SU-DHL-6 (cell line): ENCODE results near the gene ING1.

Experiments used
- H2AFZ ChIP-seq: fragments of 200-600 bp; sonication (generic); 2 replicates; pipeline ENCODE4 v1.6.1; 2014; ENCODE audit warnings: low read depth, mild to moderate bottlenecking, moderate library complexity, mixed read lengths, antibody characterized with exemption, low read length; ENCODE audit not compliant: severe bottlenecking
- H3F3A ChIP-seq: fragments of 200-600 bp; shearing (Covaris generic); 2 replicates; pipeline ENCODE4 v1.6.0; 2016; ENCODE audit warnings: antibody characterized with exemption, mild to moderate bottlenecking; ENCODE audit not compliant: insufficient read depth
- H3K27ac ChIP-seq: fragments of 200-600 bp; sonication (generic); 2 replicates; pipeline ENCODE4 v1.5.1; 2016; ENCODE audit warnings: low read depth, mild to moderate bottlenecking, low read length, moderate library complexity, mixed read lengths
- H3K27me3 ChIP-seq: fragments of 200-600 bp; sonication (generic), shearing (Covaris generic); 2 replicates; pipeline ENCODE4 v1.6.0; 2014; ENCODE audit warnings: mild to moderate bottlenecking, low read length
- H3K36me3 ChIP-seq: fragments of 200-600 bp; sonication (generic); 2 replicates; pipeline ENCODE4 v1.6.1; 2014; ENCODE audit warnings: mild to moderate bottlenecking, low read length, mixed read lengths
- H3K4me2 ChIP-seq: fragments of 300-600, 200-600 bp; shearing (Covaris generic), sonication (generic); 2 replicates; pipeline ENCODE4 v1.6.0; 2014; ENCODE audit warnings: low read length, low read depth, mild to moderate bottlenecking; ENCODE audit not compliant: poor library complexity, severe bottlenecking
- H3K4me3 ChIP-seq: fragments of 200-600 bp; sonication (generic); 2 replicates; pipeline ENCODE4 v1.5.1; 2014; ENCODE audit warnings: antibody characterized with exemption, low read length, mild to moderate bottlenecking, mixed read lengths; ENCODE audit not compliant: insufficient read depth, poor library complexity, severe bottlenecking
- H3K79me2 ChIP-seq: fragments of 200-600 bp; sonication (generic); 2 replicates; pipeline ENCODE4 v1.6.1; 2014; ENCODE audit warnings: mild to moderate bottlenecking, low read length, moderate library complexity; ENCODE audit not compliant: insufficient read depth
- H3K9ac ChIP-seq: fragments of 200-600 bp; sonication (generic); 2 replicates; pipeline ENCODE4 v1.7.0; 2014; ENCODE audit warnings: mild to moderate bottlenecking, low read length
- H3K9me2 ChIP-seq: fragments of 200-600 bp; sonication (generic); replicated peaks from 2 replicates; pipeline ENCODE4 v1.6.1; 2014; ENCODE audit warnings: low read length; ENCODE audit not compliant: insufficient read depth
- H3K9me3 ChIP-seq: fragments of 200-600 bp; sonication (generic); 2 replicates; pipeline ENCODE4 v1.6.1; 2014; ENCODE audit warnings: low read length, mixed read lengths; ENCODE audit not compliant: insufficient read depth
- H4K20me1 ChIP-seq: fragments of 200-600 bp; sonication (generic); 2 replicates; pipeline ENCODE4 v1.6.1; 2014; ENCODE audit warnings: low read depth, mild to moderate bottlenecking, antibody characterized with exemption, low read length, moderate library complexity, mixed read lengths
- CTCF ChIP-seq: fragments of 200-600 bp; sonication (generic); IDR thresholded peaks from one replicate; pipeline ENCODE4 v1.5.1; 2017; ENCODE audit warnings: antibody characterized with exemption, mild to moderate bottlenecking, low read length, moderate library complexity; ENCODE audit not compliant: insufficient read depth, poor library complexity, severe bottlenecking
- EZH2phosphoT487 ChIP-seq: fragments of 200-600 bp; sonication (generic), shearing (Covaris generic); conservative IDR thresholded peaks from 2 replicates; pipeline ENCODE4 v1.6.1; 2018; ENCODE audit warnings: mild to moderate bottlenecking, antibody characterized with exemption, low read length, moderate library complexity, mixed read lengths

ING1 gene

GRCh38 chr13:110757296-110757695 lies 43.8 kb downstream of the ING1 start:
- Histone ChIP-seq H3K9me2 (no peaks in the 10 kb centered on the region), H3F3A (no peaks in the 10 kb centered on the region), H3K36me3 (no peaks in the 10 kb centered on the region), H4K20me1 (no peaks in the 10 kb centered on the region), H3K4me2 (no peak overlapping the region), H3K79me2 (no peaks in the 10 kb centered on the region), H3K9ac (no peak overlapping the region), H3K27ac (no peak overlapping the region), H3K9me3 (no peaks in the 10 kb centered on the region), H2AFZ (no peak overlapping the region), H3K27me3 (no peaks in the 10 kb centered on the region), H3K4me3 (no peak overlapping the region)
- no peak for TF ChIP-seq CTCF
- TF ChIP-seq EZH2phosphoT487: no peak

- Histone ChIP-seq H3K9me3 (no peaks in the 10 kb centered on the region), H3K9me2 (no peaks in the 10 kb centered on the region), H4K20me1 (no peaks in the 10 kb centered on the region), H3F3A (no peaks in the 10 kb centered on the region), H3K27ac (no peak overlapping the region), H3K79me2 (no peaks in the 10 kb centered on the region), H3K27me3 (no peaks in the 10 kb centered on the region), H3K4me3 (no peak overlapping the region), H3K9ac (no peak overlapping the region), H3K36me3 (no peaks in the 10 kb centered on the region), H3K4me2 (no peak overlapping the region), H2AFZ (no peak overlapping the region)
- TF ChIP-seq CTCF (no peak), EZH2phosphoT487 (no peak)
Measured at GRCh38 chr13:110758195-110758805, 44.8 kb downstream of the ING1 start.

- H3K4me3 ChIP-seq: no peak overlapping the region
- no peak overlapping the region for H3K4me2 ChIP-seq
- H3K9me2 ChIP-seq: no peaks in the 10 kb centered on the region
- no peaks in the 10 kb centered on the region for H3K9me3 ChIP-seq
- H3K27ac ChIP-seq: no peak overlapping the region
- no peaks in the 10 kb centered on the region for H3K27me3 ChIP-seq
- no peaks in the 10 kb centered on the region for H3F3A ChIP-seq
- no peaks in the 10 kb centered on the region for H4K20me1 ChIP-seq
- H3K36me3 ChIP-seq: no peaks in the 10 kb centered on the region
- no peak overlapping the region for H2AFZ ChIP-seq
- no peaks in the 10 kb centered on the region for H3K79me2 ChIP-seq
- no peak overlapping the region for H3K9ac ChIP-seq
- no peak for TF ChIP-seq CTCF
- TF ChIP-seq EZH2phosphoT487: no peak
Measured at GRCh38 chr13:110759710-110760109, 46.2 kb downstream of the ING1 start.
